Activated T-helper 9 cell treated with anti-CD3 and anti-CD28 coated beads, Interleukin-2, amount 50 U/mL, for 16 hours (primary cell): ENCODE measurements around the gene MYBL2.
"Not testable (repeated sequence)": the region's sequence is repeated elsewhere in the genome, so short reads cannot be mapped to it uniquely, and the experiment has no call there.

Source experiments
- DNase-seq: peaks from one replicate; pipeline ENCODE4 v3.0.0-alpha.2; 2020; ENCODE audit warnings: low read depth

Gene MYBL2

DNA sequence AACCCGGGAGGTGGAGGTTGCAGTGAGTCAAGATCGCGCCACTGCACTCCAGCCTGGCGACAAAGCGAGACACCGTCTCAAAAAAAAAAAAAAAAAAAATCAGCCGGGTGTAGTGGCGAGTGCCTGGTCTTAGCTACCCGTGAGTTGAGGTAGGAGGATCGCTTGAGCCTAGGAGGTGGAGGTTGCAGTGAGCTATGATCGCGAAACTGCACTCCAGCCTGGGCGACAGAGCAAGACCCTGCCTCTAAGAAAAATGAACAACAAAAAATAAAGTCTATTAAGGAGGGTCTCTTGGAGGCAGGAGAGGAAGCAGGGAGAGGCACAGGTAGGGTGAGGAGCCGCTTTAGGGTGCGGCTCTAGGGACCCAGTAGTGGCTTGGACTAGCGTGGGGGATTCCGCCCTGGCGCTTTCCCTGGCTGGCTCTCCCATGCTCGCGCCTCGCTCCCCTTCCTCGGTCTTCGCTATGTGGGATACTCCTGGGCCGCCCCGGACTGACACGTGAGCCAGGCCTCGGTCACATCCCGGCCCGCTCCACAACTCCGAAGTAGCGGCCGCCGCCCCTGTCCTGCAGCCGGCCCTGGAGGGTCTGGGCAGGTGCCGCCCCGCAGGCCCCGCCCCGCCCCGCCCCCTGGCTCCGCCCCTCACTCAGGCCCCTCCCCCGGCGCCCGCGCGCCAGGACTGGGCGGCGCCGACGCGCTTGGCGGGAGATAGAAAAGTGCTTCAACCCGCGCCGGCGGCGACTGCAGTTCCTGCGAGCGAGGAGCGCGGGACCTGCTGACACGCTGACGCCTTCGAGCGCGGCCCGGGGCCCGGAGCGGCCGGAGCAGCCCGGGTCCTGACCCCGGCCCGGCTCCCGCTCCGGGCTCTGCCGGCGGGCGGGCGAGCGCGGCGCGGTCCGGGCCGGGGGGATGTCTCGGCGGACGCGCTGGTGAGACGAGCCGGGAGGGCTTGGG, at the start of gene MYBL2:
Gene MYBL2 (plus strand): TSS at position 739 of the 953 bp plus-strand sequence. CDS start 170 bp downstream, at position 909.
- DNase-seq: peak; percentile 54

DNA sequence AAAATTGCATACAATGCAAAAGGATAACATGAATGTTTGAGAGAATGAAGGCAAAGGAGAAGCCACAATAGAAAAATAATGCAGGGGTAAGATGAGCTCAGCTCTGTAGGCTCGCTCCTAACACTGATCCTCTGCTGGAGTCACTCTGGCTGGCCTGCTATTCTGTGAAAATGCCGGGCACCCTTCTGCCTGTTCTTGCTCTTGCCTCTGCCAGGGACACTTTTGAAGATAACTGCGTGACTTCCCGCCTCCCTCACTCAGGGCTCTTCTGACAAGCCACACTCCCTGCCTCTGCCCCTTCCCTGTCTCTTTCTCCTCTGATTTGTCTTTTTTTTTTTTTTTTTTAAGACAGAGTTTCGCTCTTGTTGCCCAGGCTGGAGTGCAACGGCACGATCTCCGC, 35.3 kb upstream of the MYBL2 start:
- DNase-seq: no peak

DNA sequence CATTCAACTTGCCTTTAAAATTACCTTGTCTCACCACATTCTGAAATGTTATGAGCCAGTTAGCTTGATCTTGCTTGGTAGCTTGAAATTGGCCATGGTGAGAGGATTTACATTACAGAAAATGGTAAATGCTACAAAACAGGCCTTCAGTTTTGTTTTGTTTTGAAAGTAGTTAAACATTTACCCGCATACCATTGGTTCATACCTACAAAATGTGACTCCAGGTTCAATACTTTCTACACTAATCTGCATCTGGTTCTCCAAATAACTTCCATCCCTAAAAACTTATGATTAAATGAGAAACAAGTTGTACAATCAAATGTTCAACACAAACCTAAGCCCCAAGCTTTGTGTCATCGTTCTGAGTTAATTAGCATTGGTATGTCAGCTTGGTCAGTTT, 30.5 kb upstream of the MYBL2 start:
- no peak for DNase-seq

DNA sequence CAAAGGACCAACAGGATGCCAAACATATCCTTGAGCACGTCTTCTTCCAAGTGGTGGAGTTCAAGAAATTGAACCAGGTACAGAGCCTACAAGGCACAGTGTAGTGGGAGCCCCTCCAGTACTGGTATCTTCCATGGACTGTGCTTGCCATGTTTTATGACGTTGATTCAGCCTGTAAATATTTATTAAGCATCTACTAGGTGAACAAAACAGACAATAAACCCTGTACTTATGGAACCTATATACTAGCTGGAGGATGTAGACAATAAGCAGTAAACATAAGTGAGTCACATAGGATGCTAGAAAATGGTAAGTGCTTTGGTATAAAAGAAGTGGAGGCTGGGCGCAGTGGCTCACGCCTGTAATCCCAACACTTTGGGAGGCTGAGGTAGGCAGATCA, 24.4 kb upstream of the MYBL2 start:
- no peak for DNase-seq

DNA sequence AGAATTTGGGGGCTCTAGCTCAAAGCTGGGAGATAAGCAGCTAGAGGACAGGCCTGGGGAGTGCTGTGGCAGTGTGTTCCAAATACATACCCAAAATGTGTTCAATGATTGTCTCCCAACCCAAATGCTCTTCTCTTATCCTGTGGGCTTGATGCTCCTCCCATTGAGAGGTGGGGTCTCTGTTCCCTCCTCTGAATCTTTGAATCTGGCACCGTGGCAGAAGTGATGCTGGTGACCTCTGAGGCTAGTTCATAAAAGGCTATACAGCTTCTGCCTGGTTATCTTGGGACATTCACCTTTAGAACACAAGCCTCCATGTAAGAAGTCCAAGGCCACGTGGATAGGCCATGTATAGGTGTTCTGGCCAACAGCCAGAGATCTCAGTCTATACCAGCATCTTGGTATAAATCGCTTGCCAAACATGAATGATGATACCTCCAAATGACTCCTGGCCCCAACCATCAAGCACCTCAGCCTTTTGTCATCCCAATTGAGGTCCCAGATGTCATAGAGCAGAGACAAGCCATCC, 15.9 kb upstream of the MYBL2 start:
- DNase-seq: no peak

DNA sequence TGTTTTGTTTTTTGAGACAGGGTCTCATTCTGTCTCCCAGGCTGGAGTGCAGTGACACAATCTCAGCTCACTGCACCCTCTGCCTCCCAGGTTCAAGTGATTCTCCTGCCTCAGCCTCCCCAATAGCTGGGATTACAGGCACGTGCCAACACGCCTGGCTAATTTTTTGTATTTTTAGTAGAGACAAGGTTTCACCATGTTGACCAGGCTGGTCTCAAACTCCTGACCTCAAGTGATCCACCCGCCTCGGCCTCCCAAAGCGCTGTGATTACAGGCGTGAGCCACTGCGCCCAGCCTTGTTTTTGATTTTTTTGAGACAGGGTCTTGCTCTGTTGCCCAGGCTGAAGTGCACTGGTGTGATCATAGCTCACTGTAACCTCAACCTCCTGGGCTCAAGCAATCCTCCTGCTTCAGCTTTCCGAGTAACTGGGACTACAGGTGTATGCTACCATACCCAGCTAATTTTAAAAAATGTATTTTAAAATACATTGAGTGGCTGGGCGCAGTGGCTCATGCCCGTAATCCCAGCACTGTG, 15.2 kb upstream of the MYBL2 start:
- DNase-seq: not testable (repeated sequence)

DNA sequence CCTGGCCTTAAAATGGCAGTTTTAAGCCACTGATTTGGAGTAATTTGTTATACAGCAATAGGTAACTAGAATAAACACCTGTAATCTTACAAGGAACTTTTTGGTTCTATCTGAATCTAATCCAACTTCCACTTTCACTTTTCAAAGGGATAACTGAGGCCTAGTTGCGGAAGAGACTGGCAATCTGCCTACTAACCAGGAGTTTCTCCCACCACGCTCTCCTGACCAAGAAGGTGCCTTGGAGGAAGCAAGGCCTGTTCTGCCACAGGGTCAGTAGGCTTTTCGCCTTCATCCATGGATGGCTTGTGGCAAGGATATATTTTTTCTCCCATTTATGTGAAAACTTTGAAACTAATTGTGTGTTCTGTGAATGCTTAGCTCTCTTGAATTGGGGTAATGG, 12.9 kb upstream of the MYBL2 start:
- DNase-seq: no peak

DNA sequence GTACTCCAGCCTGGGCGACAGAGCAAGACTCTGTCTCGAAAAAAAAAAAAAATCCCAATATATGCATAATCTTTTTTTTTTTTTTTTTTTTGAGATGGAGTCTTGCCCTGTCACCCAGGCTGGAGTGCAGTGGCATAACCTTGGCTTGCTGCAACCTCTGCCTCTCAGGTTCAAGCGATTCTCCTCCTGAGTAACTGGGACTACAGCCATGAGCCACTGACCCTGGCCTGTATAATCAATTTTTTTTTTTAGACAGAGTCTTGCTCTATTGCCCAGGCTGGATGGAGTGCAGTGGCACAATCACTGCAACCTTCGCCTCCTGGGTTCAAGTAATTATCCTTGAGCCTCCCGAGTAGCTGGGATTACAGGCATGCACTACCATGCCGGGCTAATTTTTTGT, 11.7 kb upstream of the MYBL2 start:
- DNase-seq: not testable (repeated sequence)

DNA sequence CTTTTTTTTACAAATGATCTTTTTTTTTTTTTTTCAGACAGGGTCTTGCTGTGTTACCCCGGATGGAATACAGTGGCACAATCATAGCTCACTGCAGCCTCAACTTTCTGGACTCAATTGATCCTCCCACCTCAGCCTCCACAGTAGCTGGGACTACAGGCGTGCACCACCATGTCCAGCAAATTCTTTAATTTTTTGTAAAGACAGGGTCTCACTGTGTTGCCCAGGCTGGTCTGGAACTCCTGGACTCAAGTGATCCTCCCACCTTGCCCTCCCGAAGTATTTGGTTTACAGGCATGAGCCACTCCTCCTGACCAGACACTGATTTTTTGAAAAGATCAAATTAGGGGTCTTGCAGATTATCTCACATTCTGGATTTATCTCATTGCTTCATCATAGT, 11.0 kb upstream of the MYBL2 start:
- DNase-seq: no peak

DNA sequence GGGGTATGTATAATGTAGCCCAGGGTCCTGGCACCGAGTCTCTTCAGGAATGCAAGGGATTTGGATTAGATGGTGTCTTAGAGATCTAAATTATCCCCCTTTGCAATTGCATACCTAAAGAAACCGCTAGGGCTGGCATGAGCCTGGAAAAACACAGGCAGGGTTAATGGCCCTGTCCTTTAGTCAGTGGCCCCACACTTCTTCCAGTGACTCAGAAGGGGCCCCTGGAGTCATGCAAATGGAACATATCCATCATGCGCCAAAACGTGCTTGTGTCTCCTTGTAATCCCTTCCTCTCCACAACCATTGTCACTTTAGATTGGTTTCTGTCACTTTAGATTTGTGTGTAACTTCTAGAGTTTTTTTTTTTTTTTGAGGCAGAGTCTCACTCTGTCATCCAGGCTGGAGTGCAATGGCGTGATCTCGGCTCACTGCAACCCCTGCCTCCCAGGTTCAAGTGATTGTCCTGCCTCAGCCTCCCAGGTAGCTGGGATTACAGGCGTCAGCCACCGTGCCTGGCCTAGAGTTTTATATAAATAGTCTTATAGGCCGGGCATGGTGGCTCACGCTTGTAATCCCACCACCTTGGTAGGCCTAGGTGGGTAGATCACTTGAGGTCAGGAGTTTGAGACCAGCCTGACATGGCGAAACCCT, 8.7 kb upstream of the MYBL2 start:
- DNase-seq: no peak

DNA sequence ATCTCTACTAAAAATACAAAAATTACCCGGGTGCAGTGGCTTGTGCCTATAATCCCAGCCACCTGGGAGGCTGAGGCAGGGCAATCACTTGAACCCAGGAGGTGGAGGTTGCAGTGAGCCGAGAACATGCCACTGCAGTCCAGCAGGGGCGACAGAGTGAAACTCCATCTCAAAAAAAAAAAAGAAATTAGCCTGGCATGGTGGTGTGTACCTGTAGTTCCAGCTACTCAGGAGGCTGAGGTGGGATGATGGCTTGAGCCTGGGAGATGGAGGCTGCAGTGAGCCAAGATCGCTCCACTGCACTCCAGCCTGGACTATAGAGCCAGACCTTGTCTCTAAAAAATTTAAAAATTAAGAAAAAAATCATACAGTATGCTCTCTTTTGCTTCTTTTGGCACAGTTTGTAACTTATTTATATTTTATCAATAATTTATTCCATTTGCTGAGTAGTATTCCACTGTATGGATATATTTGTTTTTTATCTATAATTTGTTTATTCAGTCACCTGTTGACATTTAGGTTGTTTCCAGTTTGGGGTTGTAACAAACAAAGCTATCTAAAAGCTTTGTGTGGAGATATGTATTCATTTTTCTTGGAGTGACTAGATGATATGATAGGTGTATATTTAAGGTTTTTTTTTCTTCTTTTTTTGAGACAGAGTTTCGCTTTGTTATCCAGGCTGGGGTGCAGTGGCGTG, 8.0 kb upstream of the MYBL2 start:
- DNase-seq: no peak

DNA sequence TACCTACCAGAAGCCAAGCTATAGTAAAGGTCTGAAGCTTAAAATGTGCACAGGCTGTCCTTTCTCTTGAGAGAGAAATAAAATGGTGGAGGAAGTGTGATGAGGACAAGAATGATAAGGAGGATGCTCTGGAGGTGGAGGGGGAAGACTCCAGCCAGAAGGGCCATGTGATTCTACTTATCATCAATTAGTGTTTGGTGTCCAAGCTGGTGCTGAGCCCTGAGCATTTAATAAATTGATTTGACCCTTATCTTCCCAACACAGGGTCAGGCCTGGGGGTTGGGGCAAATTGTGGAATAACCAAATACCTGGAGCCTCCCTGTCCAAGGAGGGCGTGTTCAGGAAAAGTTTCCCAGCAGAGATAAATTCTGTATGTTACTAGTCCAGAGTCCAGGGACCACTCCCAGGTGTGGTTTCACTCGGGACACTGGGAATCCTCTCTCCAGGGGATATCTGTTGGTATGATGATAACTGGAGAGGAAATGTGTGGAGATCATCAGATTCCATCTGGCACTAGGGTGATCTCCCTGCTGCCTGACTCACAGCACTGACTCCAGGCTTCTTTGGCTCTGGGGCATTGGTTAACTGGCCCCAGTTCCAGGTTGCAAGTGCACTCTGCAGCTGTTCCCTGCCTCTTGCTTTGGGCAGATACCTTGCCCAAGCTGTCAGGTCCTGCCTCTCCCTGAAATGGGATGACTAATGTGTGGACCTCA, 3.8 kb upstream of the MYBL2 start:
- DNase-seq: no peak

DNA sequence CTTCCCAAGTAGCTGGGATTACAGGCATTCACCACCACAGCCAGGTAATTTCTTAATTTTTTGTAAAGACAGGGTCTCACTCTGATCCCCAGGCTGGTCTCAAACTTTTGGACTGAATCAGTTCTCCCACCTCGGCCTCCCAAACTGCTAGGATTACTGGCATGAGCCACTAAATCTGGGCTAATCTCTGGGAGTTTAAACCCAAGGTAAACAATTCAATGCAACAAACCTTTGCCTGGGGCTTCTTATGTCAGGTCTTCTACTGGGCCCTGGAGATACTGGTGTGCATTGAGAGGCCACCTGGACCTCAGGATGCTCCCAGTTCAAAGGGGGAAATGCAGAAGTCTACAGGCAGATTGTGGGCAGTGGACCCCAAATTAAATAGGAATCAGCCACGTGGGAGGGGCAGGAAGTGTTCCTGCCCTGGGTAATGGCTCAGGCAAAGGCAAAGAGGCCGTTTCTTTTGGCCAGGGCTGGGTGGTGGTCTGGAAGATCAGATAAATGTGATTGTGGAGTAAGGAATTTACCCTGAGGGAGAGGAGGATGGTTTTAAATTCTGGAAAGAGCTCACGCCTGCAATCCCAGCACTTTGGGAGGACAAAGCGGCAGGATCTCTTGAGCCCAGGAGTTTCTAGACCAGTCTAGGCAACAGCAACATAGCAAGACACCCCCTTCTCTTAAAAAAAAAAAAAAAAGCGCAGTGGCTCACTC, 1.3 kb upstream of the MYBL2 start:
- DNase-seq: no peak

DNA sequence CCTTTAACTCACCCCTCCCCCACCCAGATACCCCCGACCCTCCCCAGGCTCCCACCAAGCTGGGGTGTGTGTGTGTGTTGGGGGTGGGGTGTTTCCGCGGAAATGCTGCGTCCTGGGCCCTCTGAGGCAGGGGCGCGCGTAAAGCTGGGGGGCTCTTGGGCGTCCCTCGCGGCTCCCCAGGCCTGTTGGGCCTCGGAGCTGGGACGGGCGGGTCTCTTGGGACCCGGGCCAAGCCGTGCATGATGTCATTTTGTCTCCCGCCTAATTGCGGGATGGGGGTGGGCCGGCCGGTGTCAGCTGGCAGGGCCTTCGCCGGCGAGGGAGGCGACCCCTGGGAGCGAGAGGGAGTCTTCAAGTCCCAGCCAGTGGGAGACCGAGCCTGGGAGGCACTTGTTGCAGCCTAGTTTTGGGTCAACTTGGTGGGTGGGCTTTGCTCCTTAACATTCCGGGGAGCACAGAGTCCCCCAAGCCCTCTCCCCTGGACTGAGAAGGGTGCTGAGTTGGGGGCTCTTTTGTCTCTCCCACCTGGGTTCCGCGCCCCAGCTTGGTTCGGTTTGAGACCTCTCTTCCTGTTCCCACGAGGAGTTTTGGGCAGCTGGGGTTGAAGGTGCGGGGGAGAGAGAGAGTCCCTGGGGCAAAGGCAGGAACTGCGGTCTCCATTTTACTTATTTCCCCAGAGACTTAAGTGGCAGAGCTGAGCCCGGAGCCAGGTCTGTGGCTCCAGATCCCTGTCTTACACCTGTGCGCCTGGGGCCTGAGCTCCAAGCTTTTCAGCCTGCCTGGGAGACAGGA, 623 bp downstream of the MYBL2 start:
- no peak for DNase-seq

DNA sequence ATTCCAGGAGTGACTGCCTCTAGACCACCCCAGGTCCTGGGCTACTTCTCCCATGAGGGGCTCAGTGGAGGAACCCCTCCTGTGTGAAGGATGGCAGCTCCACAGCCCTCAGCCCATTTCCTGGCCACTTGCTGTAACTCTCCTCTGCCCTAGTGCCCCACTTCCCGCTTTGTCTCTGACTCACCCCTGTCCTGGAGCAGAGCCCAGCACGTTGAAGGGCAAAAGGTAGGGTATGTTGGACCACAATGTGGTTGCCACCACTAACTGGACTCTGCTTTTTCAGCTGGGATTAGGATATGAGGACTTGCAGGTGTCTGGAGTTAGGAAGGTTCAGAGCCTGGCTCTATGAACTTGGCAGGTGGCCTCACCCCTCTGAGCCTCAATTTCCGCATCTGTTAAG, 2.4 kb downstream of the MYBL2 start:
- no peak for DNase-seq

DNA sequence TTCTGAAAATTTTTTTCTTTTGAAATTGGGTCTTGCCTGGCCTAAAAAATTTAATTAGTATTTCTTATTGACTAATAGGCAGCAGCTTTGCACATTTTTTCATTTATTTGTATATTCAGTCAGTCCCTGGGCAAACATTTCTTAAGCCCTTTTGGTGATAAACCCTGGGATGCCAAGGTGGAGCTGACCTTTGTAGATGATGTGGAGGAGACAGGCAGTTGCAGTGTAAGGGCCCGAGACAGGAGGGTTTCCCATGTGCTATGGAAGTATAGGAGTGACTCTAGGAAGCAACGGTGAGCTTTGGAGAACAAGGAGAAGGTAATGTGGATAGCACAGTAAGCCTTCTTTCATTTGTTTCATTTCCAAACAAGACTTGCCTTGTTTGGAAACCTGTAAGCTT, 3.5 kb downstream of the MYBL2 start:
- DNase-seq: no peak

DNA sequence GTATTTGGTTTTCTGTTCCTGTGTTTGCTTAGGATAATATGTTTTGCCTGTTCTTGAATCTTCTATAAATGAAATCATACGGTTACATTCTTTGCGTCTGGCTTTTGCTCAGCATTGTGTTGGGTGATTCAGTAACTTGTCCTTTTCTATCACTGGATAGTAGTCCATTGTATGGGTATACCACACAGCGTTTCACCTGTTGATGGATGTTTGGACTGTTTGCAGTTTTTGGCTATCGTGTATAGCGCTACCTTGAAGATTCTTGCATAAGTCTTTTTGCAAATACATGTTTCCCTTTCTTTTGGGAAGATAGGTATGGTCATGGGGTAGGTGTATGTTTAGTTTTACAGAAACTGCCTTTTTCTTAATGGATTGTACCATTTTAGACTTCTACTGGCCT, 9.5 kb downstream of the MYBL2 start:
- no peak for DNase-seq

DNA sequence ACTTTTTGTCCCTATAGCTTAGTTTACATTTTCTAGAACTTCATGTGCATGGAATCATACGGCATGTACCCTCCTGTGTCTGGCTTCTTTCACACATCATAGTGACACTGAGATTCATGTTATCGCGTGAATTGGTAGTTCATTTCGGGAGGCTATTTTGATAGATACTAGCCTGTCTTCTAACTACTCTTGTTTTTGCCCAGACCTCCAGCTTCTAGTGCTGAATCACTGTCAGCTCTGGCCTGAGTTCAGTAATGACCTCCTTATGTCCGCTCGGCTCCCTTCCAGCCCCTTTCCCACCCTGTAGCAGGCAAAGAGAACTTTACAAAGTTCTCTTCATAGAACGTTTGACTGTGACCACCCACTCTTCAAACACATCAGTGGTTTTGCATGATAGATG, 14.1 kb downstream of the MYBL2 start:
- no peak for DNase-seq

DNA sequence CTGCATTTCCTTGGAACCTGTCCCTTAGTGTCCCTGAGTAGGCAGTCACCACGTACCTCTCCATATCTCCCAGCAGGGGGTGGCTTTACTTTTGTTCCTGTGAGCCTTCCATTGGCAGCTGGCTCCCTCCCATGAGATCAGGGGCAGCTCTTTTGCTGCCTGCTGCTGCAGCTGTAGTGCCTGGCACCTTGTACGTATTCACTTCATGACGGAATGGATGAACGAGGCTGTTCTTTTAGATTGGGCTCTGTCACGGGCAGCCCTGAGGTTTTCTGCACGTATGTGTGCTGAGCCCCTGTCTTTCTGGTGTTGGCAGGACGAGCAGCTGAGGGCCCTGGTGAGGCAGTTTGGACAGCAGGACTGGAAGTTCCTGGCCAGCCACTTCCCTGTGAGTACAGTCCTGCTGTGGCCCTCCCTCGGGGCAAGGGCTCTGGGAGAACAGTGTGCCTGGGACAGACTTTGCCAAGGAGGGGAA, 14.6 kb downstream of the MYBL2 start:
- no peak for DNase-seq

DNA sequence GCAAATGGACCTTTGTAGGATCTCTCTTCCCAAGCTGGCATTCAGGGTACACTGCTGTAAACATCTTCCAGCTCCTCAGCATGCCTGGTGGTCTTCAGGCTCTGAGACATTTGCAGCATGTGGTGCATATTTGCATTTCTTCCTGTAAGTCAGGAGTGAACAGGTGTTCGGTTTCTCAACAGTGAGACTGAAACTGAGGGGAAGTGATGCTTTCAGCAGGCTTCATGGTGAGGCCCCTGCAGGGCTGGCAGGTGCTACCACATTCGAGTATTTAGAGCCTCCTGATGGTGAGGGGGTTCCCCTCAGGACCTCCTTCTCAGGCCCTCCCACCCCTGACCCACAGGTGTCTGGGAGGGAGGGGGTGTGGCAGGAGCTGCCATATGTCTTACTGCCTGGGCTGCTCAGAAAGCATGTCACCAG, 15.1 kb downstream of the MYBL2 start:
- DNase-seq: no peak
